Left renal cortex interstitium (tissue), 4 donors: ENCODE results near the gene NAP1L4. TPM values are rescaled to one million over a fixed set of nuclear protein-coding genes. Genes with fewer than 3 reads are reported as not detected.

Experiments
- polyA plus RNA-seq, 4 donors: library from polyadenylated mRNA; unstranded; fragments of 120-200 nt; gene quantifications; one replicate each; pipeline ENCODE4 v1.2.1, GENCODE V29; 2013; ENCODE audit not compliant: insufficient read length in 4 of 4

The NAP1L4 gene
- polyA plus RNA-seq, 4 donors: 154 to 219 (median 195) TPM

Other genes with a start within 250 kb of the NAP1L4 start
- 100 to 1,000 TPM; 125 to 210 (median 138) TPM for gene CDKN1C, start 106.6 kb downstream of the NAP1L4 start, polyA plus RNA-seq
- 1 to 10 TPM; 1.1 to 2.7 (median 1.7) TPM for gene PHLDA2, start 62.9 kb downstream of the NAP1L4 start, polyA plus RNA-seq
- gene CARS1, start 65.1 kb upstream of the NAP1L4 start, polyA plus RNA-seq: 10 to 100 TPM; 24.1 to 29.1 (median 27.0) TPM
- gene OSBPL5, start 173.0 kb upstream of the NAP1L4 start, polyA plus RNA-seq: 10 to 100 TPM; 15.5 to 30.1 (median 25.0) TPM
- gene MRGPRG, start 226.5 kb upstream of the NAP1L4 start, polyA plus RNA-seq: not detected
- not detected for gene MRGPRE, start 240.1 kb upstream of the NAP1L4 start, polyA plus RNA-seq